GM18867 (cell line): ENCODE data around the gene KIAA1549.

ENCODE experiments used
- ATAC-seq: cut with Tn5 transposase; IDR thresholded peaks from one replicate; pipeline ENCODE4 v1.9.1; 2021; ENCODE audit warnings: mild to moderate bottlenecking, moderate library complexity; ENCODE audit not compliant: unreplicated experiment

KIAA1549 gene

DNA sequence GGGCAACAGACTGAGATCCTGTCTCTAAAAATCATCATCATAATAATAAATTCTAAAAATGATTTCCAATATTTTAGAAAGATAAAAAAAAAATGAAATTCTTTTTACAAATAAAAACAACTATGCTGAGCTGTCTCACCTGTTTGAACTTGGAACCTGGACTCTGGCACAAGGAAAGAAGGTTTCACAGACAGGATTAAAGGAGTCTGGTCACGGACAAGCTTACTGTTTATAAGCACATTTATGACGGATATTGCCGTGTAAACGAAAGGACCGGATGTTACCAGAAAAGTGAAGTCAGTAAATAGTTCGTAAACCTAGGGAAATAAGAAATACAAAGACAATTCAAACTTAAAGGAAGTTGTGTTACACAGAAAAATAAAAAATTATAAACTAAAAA, 70.2 kb downstream of the KIAA1549 start:
- ATAC-seq, result no peak

DNA sequence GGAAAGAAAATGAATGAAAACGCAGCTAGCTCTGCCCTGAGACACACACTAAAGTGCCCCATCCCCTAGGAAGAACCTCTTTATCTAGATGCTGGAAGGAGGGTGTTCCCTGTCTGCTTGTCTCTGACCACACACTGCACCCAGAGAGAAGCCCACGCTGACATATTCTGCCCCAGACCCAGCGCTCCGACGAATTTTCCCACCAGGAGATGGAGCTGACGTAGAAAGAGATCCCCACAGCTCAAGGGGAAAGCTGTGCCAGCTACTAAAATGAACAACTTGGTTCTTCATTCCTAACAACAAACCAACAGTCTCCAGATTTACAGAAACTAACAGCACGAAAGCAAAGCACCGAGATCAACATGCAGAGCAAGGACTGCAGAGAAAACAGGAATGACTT, 73.3 kb downstream of the KIAA1549 start:
- no peak for ATAC-seq

GRCh38 chr7:138907201-138907847, 73.9 kb downstream of the KIAA1549 start:
- no peak for ATAC-seq

- no peak for ATAC-seq
Observed at GRCh38 chr7:138903859-138904435, 77.2 kb downstream of the KIAA1549 start.

DNA sequence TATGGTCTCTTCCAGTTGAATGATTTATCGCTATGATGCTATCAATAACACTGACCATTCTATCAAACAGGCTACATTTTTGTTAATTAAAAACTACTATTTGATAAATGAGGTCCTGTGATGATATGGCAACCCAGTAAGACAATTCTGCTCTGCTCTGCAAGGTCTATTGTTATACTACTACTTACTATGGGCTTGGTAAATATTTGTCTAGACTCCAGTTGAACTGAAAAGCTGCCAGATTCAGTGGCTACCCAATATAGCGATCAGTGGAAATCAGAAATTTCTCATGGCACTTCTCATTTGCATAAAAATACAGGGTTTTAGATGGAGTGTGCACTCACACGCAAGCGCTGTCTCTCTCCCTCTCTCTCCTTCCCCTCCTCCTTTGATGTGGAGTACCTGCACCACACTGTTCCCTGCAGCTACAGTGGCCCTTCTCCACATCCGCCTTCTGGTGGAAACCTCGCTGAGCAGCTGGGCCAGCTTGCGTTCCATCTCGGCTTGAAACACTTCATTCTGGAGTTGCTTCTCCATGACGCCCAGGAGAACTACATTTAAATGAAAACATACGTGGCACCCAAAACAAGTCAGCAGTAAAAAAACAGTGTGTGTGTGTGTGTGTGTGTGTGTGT, 77.9 kb downstream of the KIAA1549 start:
- ATAC-seq, result no peak

GRCh38 chr7:138902161-138902560, 79.0 kb downstream of the KIAA1549 start:
- no peak for ATAC-seq

GRCh38 chr7:138900035-138900828, 81.0 kb downstream of the KIAA1549 start:
- no peak for ATAC-seq

DNA sequence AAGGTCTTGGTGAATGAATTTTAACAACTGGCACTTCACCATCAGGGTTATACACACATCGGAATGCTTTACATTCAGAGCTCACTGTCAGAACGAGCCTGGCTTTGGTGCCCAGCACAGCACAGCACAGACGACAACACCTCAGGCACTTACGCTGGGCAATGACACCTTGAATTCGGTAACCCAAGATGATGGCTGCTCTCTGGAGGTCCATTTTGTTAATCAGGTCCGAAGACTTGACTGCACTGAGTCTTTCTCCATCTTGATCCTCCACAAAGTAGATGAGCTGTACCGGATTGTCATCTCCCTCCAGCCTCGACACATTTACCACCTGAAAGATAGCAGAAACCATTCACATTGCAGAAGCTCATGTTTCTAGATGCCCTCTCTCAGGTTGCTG, 82.4 kb downstream of the KIAA1549 start:
- ATAC-seq, result no peak

- no peak for ATAC-seq
Observed at GRCh38 chr7:138898255-138898654, 82.9 kb downstream of the KIAA1549 start.

GRCh38 chr7:138895679-138896078, 85.5 kb downstream of the KIAA1549 start:
- ATAC-seq, result no peak

- ATAC-seq, result peak; percentile 58
Observed at GRCh38 chr7:138893258-138893657, 87.9 kb downstream of the KIAA1549 start.

DNA sequence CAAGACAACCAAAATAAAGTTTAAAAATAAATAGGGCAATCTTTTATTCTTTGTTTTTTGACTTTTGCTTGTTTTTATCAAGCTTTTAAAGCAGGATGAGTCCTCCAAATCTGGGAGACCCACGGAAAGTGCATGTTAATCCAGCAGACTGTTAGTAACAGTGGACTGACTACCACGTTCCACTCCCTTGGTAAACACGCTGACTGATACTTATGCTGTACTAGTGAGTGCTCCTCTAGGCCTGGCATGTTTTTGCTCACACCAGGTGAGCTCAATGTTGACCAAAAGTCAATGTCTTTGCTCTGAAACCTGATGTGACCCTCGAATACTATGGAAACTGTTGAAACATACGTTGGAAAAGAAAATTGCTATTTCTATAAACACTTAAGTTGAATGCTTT, 88.4 kb downstream of the KIAA1549 start:
- ATAC-seq, result no peak

- no peak for ATAC-seq
Observed at GRCh38 chr7:138892006-138892630, 89.1 kb downstream of the KIAA1549 start.

DNA sequence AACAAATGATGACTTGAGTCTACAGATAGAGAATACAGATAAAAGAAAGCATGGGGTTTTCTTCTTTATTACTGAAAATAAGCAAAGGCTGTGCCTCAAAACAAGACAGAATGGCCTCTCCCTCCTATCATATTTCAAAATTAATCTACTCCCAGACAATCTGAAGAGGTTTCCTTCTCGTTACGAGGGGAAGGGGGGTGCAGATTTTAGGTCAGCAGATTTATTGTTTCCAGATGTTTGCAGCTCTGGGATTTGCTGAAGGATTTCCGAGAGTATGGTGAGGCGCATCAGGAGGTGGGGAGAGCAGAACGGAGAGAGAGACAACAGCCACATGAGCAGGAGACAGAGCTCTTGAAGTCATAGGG, 89.8 kb downstream of the KIAA1549 start:
- no peak for ATAC-seq

GRCh38 chr7:138890499-138891445, 90.4 kb downstream of the KIAA1549 start:
- no peak for ATAC-seq

DNA sequence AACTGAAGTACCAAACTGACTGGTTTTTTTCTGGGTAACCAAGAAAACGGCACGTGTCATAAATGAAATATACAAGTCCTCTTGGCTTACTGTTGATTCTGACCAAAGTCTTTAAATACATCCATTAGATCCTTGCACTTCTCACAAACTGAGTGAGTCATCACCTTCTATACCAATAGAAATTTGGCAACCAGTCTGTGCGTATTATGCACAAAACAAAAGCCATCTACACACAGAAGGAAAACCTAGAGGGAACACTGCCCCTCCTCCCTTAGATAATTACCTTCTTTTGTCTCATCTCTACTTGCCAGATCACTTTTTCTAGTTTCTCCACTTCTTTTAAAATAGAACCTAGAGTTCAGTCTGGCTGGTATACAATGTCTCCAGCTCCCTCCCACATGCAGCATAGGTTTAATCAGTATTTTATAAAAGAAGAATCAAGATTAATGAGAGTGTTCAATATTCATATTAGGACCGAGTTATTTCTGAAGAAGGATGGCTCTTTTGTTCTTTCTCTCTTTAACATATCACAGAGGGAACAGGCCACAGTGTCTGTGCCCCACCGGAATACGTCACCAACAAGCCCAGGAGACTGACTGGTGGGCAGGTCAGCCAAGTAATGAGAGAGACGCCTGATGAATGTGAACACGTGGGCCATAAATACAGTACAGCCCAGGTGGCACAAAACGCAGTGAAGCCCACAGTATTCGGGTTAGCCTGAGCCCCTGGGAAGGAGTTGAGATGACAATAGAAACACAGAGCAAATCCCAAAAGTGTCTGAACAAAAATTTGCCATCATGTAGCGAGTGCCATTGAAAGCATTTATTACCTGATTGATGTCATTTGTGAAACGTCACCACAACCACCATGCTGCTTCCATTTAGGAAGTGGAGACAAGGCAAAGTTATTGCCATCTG, 91.3 kb downstream of the KIAA1549 start:
- ATAC-seq, result no peak

DNA sequence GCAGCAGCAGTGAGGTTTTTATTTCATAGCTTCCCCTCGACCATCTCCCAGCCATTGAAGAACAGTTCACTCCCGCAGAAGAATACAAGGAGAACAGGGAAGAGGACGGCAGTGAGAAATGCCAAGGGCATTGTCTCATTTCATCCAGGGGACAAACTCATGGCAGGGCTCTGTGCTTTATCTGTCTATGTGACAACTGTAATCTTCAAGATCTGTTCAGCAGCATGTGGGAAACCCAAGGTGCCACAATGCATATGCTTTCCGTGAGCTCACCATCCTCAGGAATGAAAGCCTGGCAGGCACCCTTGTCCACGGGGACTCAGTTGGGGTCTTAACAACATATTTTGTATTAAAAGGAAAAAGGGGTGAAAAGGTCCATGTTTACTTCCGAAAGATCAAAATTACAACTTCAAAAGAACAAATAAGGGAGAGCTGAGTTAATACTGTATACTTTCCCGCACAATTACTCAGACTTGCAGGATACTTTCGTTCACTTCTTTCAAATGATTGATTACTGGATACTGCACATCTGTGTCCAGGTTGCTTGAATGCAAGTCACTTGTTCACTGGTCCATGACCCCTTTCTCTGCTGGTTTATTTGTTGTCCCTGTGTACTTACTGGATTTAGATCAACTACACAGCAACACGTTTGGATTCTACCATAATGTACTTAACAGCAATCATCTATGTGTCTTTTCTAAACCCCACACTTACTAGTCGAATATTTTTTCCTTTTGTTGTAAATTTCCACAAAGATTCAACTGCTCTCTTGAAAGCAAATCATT, 93.1 kb downstream of the KIAA1549 start:
- no peak for ATAC-seq

GRCh38 chr7:138887085-138887710, 94.0 kb downstream of the KIAA1549 start:
- ATAC-seq, result no peak
